Effector memory CD4-positive, alpha-beta T cell (primary cell): ENCODE measurements around the gene IPCEF1.

Source experiments
- DNase-seq, 3 donors: peaks; one replicate each; pipeline ENCODE4 v3.0.0-alpha.2; 2020
- H3K27ac ChIP-seq: 2 replicates; pipeline ENCODE4 v1.7.0; 2013; ENCODE audit warnings: mild to moderate bottlenecking, low read length, moderate library complexity; ENCODE audit not compliant: insufficient read depth, poor library complexity, severe bottlenecking
- H3K27me3 ChIP-seq: replicated peaks from 2 replicates; pipeline ENCODE4 v1.7.0; 2013; ENCODE audit warnings: mild to moderate bottlenecking, low read length; ENCODE audit not compliant: insufficient read depth, control insufficient read depth, poor library complexity, severe bottlenecking
- H3K36me3 ChIP-seq: 2 replicates; pipeline ENCODE4 v1.7.0; 2013; ENCODE audit warnings: mild to moderate bottlenecking, low read length, moderate library complexity; ENCODE audit not compliant: control insufficient read depth, insufficient read depth
- H3K4me1 ChIP-seq: 2 replicates; pipeline ENCODE4 v1.7.0; 2013; ENCODE audit warnings: low read length, mild to moderate bottlenecking; ENCODE audit not compliant: control insufficient read depth, insufficient read depth, poor library complexity, severe bottlenecking
- H3K4me3 ChIP-seq: 2 replicates; pipeline ENCODE4 v1.7.0; 2013; ENCODE audit warnings: low read length, low read depth, mild to moderate bottlenecking; ENCODE audit not compliant: insufficient read depth, poor library complexity, severe bottlenecking
- H3K9me3 ChIP-seq: 2 replicates; pipeline ENCODE4 v1.7.0; 2013; ENCODE audit warnings: mild to moderate bottlenecking, low read length, moderate library complexity; ENCODE audit not compliant: control insufficient read depth

Gene IPCEF1

GRCh38 chr6:154359161-154359574, 2.6 kb upstream of the IPCEF1 start:
- no peak for DNase-seq
- Histone ChIP-seq H3K4me1 (no peaks in the 10 kb centered on the region), H3K36me3 (no peaks in the 10 kb centered on the region), H3K9me3 (no peaks in the 10 kb centered on the region), H3K27me3 (no peaks in the 10 kb centered on the region), H3K27ac (no peak overlapping the region), H3K4me3 (no peak overlapping the region)

- no peak for DNase-seq
- H3K4me3 ChIP-seq, result no peak overlapping the region
- H3K4me1 ChIP-seq, result no peaks in the 10 kb centered on the region
- H3K27ac ChIP-seq, result no peak overlapping the region
- H3K9me3 ChIP-seq, result no peaks in the 10 kb centered on the region
- no peaks in the 10 kb centered on the region for H3K27me3 ChIP-seq
- no peaks in the 10 kb centered on the region for H3K36me3 ChIP-seq
Measured at GRCh38 chr6:154358019-154358545, 1.5 kb upstream of the IPCEF1 start.

GRCh38 chr6:154356113-154356512, 490 bp downstream of the IPCEF1 start:
- Histone ChIP-seq H3K36me3 (no peaks in the 10 kb centered on the region), H3K4me1 (no peaks in the 10 kb centered on the region), H3K27ac (no peak overlapping the region), H3K9me3 (no peaks in the 10 kb centered on the region), H3K27me3 (no peaks in the 10 kb centered on the region), H3K4me3 (no peak overlapping the region)
- no peak for DNase-seq

- Histone ChIP-seq H3K36me3 (no peaks in the 10 kb centered on the region), H3K9me3 (no peaks in the 10 kb centered on the region), H3K4me1 (no peaks in the 10 kb centered on the region), H3K27ac (no peak overlapping the region), H3K4me3 (no peak overlapping the region), H3K27me3 (no peaks in the 10 kb centered on the region)
- DNase-seq, result no peak
Measured at GRCh38 chr6:154354265-154354777, 2.3 kb downstream of the IPCEF1 start.

- no peaks in the 10 kb centered on the region for H3K9me3 ChIP-seq
- H3K4me1 ChIP-seq, result no peaks in the 10 kb centered on the region
- H3K27me3 ChIP-seq, result no peaks in the 10 kb centered on the region
- no peak overlapping the region for H3K27ac ChIP-seq
- no peaks in the 10 kb centered on the region for H3K36me3 ChIP-seq
- no peak overlapping the region for H3K4me3 ChIP-seq
- no peak for DNase-seq
Measured at GRCh38 chr6:154353626-154354025, 3.0 kb downstream of the IPCEF1 start.

- Histone ChIP-seq H3K36me3 (no peaks in the 10 kb centered on the region), H3K27me3 (no peaks in the 10 kb centered on the region), H3K4me1 (no peaks in the 10 kb centered on the region), H3K27ac (no peak overlapping the region), H3K9me3 (no peaks in the 10 kb centered on the region), H3K4me3 (no peak overlapping the region)
- DNase-seq, result no peak
Measured at GRCh38 chr6:154352898-154353585, 3.6 kb downstream of the IPCEF1 start.

- DNase-seq, result no peak
- no peaks in the 10 kb centered on the region for H3K36me3 ChIP-seq
- no peaks in the 10 kb centered on the region for H3K27me3 ChIP-seq
- H3K4me3 ChIP-seq, result no peak overlapping the region
- H3K27ac ChIP-seq, result no peak overlapping the region
- no peaks in the 10 kb centered on the region for H3K4me1 ChIP-seq
- H3K9me3 ChIP-seq, result no peaks in the 10 kb centered on the region
Measured at GRCh38 chr6:154350293-154350692, 6.3 kb downstream of the IPCEF1 start.

GRCh38 chr6:154347981-154348380, 8.6 kb downstream of the IPCEF1 start:
- no peaks in the 10 kb centered on the region for H3K27me3 ChIP-seq
- no peak overlapping the region for H3K4me3 ChIP-seq
- no peak for DNase-seq
- H3K4me1 ChIP-seq, result no peaks in the 10 kb centered on the region
- no peaks in the 10 kb centered on the region for H3K9me3 ChIP-seq
- H3K27ac ChIP-seq, result no peak overlapping the region
- no peaks in the 10 kb centered on the region for H3K36me3 ChIP-seq

- Histone ChIP-seq H3K4me1 (no peaks in the 10 kb centered on the region), H3K27me3 (no peaks in the 10 kb centered on the region), H3K27ac (no peak overlapping the region), H3K36me3 (no peaks in the 10 kb centered on the region), H3K4me3 (no peak overlapping the region), H3K9me3 (no peaks in the 10 kb centered on the region)
- DNase-seq, result no peak
Measured at GRCh38 chr6:154345811-154346210, 10.8 kb downstream of the IPCEF1 start.

- Histone ChIP-seq H3K36me3 (no peaks in the 10 kb centered on the region), H3K9me3 (no peaks in the 10 kb centered on the region), H3K4me3 (no peak overlapping the region), H3K4me1 (no peaks in the 10 kb centered on the region), H3K27ac (no peak overlapping the region), H3K27me3 (no peaks in the 10 kb centered on the region)
- DNase-seq, result no peak
Measured at GRCh38 chr6:154343473-154344308, 12.9 kb downstream of the IPCEF1 start.
